ENCODE results near the gene ATP6V0C. TPM values are rescaled to one million over a fixed set of nuclear protein-coding genes. Genes with fewer than 3 reads are reported as not detected.
"Not testable (repeated sequence)": the region's sequence is repeated elsewhere in the genome, so short reads cannot be mapped to it uniquely, and the experiment has no call there.

ATP6V0C gene
- total RNA-seq, 1 donor from 2014 or later: 94.4 TPM

DNA sequence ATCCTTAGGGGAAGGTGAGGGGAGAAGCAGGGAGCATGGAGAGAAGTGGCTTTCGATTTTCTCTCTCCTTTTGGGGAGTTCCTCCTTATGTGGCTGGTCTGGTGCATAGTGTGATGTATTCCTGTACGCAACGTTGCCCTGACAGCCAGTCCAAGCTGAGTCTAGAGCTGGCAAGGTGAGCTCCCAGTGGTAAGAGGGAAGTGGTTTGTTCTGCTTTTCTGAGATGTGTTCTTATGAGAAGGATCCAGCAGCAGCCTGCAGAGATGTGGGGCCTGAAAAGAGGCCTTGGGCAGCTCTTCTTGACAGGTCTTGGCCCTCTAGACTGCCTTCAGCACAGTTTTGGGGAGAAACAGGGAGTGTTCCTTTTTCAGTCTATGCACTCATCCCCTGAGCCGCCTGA is 27.2 kb downstream of the ATP6V0C start:
- intact Hi-C loops (cut with micrococcal nuclease): not testable (repeated sequence)

DNA sequence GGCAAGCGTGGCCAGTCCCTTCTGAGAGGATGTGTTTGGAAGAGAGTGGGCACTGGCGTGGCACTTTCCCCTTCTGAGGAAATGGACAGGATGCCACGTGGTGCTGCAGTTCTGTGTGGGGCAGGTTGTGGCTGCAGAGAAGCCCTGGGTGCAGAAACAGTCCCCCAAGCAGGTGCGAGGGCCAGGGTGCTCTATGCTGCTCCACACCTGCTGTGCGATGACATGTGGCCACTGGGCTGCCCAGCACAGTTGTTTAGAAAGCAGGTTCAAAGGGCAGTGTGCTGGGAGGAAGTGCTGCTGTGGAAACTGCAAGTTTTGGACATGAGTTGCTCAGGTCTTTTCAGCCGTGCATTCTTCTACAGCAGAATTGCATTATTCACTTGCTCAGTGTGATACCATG is 27.7 kb downstream of the ATP6V0C start:
- intact Hi-C loops (cut with micrococcal nuclease): not testable (repeated sequence)

- intact Hi-C loops (cut with micrococcal nuclease): not testable (repeated sequence)
Observed at GRCh38 chr16:2543771-2544170, 30.0 kb downstream of the ATP6V0C start.

- intact Hi-C loops (cut with micrococcal nuclease): not testable (repeated sequence)
Observed at GRCh38 chr16:2550283-2550878, 36.6 kb downstream of the ATP6V0C start.

DNA sequence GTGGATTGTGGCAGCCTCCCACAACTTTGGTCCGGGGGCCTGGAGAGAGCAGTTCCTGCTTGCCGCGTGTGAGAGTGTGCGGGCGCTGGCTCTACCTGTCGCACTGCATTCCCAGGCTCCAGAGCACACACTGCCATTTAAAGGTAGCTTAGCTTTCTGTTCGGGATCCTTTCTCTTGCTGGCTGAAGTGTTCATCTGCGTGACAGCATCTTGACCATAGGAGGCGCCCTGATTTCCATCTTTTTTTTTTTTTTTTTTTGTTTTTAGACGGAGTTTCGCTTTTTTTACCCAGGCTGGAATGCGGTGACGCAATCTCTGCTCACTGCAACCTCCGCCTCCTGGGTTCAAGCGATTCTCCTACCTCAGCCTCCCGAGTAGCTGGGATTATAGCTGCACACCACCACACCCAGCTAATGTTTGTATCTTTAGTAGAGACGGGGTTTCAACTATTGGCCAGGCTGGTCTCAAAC is 37.7 kb downstream of the ATP6V0C start:
- intact Hi-C loops (cut with micrococcal nuclease): not testable (repeated sequence)

DNA sequence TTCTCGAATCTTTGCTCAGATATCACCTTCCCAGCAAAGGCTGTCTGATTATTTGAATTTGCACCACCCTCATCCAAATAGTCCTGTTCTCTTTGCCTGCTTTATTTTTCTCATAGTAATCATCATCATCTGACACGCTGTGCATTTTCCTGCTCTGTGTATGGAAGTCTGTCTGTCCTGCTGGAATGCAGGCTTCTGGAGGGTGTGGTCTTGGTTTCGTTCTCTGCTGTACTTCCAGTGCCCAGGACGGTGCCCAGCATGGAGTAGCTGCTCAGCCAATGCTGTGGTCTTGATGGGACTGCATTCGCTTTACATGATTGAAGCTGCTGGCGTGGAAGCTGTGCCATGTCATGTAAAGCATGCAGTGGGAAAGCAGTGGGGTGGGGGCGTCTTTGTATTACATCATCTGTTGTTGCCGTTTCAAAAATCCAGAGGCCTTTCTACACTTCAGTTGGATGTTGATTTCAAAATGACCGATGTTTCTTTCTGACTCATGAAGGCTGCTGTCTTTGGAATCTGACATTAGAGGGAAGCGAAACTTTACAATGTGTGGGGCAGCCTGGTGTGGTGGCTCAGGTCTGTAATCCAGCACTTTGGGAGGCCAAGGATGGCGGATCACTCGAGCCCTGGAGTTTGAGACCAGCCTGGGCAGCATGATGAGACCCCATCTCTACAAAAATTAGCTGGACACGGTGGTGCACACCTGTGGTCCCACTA is 41.1 kb downstream of the ATP6V0C start:
- intact Hi-C loops (cut with micrococcal nuclease): not testable (repeated sequence)

DNA sequence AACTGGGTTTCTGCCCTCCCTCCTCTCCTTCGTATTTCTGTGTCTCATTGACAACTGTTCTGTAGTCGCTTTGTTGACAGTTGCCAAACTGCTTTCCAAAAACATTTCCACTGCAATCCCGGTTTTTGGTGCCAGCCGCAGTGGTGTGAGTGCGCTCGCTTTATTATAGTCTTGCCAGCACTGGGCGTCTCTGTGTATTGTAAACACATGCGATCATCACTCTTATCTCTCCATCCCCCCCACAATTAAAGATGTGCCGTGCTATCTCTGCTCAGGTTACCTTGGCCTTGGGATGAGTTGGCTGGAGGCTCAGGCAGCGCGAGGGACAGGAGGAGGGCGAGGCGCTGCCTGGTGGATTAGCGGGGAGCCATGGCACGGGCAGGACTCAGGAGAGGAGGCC is 43.4 kb downstream of the ATP6V0C start:
- intact Hi-C loops (cut with micrococcal nuclease): not testable (repeated sequence)

GRCh38 chr16:2560131-2560797 is 46.5 kb downstream of the ATP6V0C start:
- intact Hi-C loops (cut with micrococcal nuclease): not testable (repeated sequence)

DNA sequence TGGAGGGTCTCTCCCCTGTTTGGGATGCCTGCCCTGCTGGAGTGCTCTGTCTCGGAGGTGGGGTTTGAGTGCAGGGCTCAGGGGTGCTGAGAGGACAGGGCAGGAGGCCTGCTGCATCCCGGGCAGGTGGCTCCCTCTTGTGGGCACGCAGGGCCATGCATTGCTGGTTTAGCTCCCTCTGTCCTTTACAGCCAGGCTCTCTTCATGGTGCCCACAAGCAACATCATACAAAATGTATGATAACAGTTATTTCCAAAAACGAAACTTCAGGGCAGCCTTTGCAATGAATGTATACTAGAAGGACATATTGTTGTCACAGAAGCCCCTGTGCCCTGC is 47.0 kb downstream of the ATP6V0C start:
- intact Hi-C loops (cut with micrococcal nuclease): not testable (repeated sequence)

- intact Hi-C loops (cut with micrococcal nuclease): not testable (repeated sequence)
Observed at GRCh38 chr16:2567506-2567905, 53.8 kb downstream of the ATP6V0C start.

- intact Hi-C loops (cut with micrococcal nuclease): not testable (repeated sequence)
Observed at GRCh38 chr16:2568573-2568972, 54.8 kb downstream of the ATP6V0C start.

Other genes with a start within 250 kb of the ATP6V0C start
- 299 and 307 TPM in 2 replicates for gene RNPS1, start 245.8 kb upstream of the ATP6V0C start, total RNA-seq
- gene ABCA3, start 173.2 kb upstream of the ATP6V0C start, total RNA-seq: 6.6 and 7.0 TPM in 2 replicates
- gene CCNF, start 84.5 kb upstream of the ATP6V0C start, total RNA-seq: 63.2 and 64.7 TPM in 2 replicates
- gene TEDC2, start 53.8 kb upstream of the ATP6V0C start, total RNA-seq: 21.6 and 26.6 TPM in 2 replicates
- not detected in 2 replicates for gene NTN3, start 42.7 kb upstream of the ATP6V0C start, total RNA-seq
- 11.3 and 11.5 TPM in 2 replicates for gene TBC1D24, start 38.8 kb upstream of the ATP6V0C start, total RNA-seq
- 41.2 and 44.8 TPM in 2 replicates for gene AMDHD2, start 6.4 kb downstream of the ATP6V0C start, total RNA-seq
- gene CEMP1, start 17.5 kb downstream of the ATP6V0C start, total RNA-seq: not detected in 2 replicates
- 46.5 and 47.1 TPM in 2 replicates for gene PDPK1, start 24.1 kb downstream of the ATP6V0C start, total RNA-seq
- 33.9 and 37.2 TPM in 2 replicates for gene KCTD5, start 168.6 kb downstream of the ATP6V0C start, total RNA-seq
- 1.0 and 1.2 TPM in 2 replicates for gene PRSS27, start 206.3 kb downstream of the ATP6V0C start, total RNA-seq
- 559 and 595 TPM in 2 replicates for gene SRRM2, start 238.7 kb downstream of the ATP6V0C start, total RNA-seq